ENCODE results near the gene SLC16A9. TPM values are rescaled to one million over a fixed set of nuclear protein-coding genes. Genes with fewer than 3 reads are reported as not detected.

SLC16A9 gene
- total RNA-seq, 4 donors from 2014 or later: 0.17 to 0.82 (median 0.39) TPM

DNA sequence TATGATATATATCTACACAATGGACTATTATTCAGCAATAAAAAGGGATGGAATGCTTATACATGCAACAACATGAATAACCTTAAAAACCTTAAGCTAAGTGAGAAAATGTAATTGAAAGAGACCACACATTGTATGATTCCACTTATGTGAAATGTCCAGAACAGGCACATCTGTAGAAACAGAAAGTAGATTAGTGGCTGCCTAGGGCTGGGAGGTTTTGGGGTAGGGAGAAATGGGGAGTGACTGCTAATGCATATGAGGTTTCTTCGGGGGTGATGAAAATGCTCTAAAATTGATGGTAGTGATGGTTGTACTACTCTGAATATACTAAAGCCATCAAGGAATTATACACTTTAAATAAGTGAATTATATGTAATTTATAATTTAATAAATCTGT is 14.7 kb downstream of the SLC16A9 start:
- TF ChIP-seq, protein P1, sequence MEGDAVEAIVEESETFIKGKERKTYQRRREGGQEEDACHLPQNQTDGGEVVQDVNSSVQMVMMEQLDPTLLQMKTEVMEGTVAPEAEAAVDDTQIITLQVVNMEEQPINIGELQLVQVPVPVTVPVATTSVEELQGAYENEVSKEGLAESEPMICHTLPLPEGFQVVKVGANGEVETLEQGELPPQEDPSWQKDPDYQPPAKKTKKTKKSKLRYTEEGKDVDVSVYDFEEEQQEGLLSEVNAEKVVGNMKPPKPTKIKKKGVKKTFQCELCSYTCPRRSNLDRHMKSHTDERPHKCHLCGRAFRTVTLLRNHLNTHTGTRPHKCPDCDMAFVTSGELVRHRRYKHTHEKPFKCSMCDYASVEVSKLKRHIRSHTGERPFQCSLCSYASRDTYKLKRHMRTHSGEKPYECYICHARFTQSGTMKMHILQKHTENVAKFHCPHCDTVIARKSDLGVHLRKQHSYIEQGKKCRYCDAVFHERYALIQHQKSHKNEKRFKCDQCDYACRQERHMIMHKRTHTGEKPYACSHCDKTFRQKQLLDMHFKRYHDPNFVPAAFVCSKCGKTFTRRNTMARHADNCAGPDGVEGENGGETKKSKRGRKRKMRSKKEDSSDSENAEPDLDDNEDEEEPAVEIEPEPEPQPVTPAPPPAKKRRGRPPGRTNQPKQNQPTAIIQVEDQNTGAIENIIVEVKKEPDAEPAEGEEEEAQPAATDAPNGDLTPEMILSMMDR (IDR thresholded peaks at IDR 0.05; ENCODE audit: low read depth): no peak

DNA sequence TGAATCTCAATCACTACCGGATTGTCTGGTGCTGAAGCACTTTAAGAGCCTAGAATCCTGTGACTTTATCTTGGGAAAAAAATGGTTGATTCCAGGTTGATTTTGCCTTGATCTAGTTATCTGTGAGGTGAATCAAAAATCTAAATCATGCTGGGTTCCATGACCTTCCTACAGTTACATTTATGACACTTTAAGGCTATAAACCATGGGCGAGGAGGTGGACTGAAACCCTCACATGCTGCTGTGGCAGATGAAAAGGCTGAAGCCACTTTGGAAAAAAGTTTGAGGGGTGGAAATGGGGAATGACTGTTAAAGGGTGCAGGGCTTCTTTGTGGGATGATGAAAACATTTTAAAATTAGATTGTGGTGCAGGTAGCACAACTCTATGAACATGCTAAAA is 17.5 kb downstream of the SLC16A9 start:
- TF ChIP-seq, protein P1 (IDR thresholded peaks at IDR 0.05; ENCODE audit: low read depth): no peak

- TF ChIP-seq, protein P1 (IDR thresholded peaks at IDR 0.05; ENCODE audit: low read depth): no peak
These were observed 20.7 kb downstream of the SLC16A9 start for GRCh38 chr10:59688921-59689351.

GRCh38 chr10:59687657-59688056 is 22.0 kb downstream of the SLC16A9 start:
- TF ChIP-seq, protein P1 (IDR thresholded peaks at IDR 0.05; ENCODE audit: low read depth): no peak

- TF ChIP-seq, protein P1 (IDR thresholded peaks at IDR 0.05; ENCODE audit: low read depth): no peak
These were observed 25.6 kb downstream of the SLC16A9 start for GRCh38 chr10:59684006-59684405.

- TF ChIP-seq, protein P1 (IDR thresholded peaks at IDR 0.05; ENCODE audit: low read depth): no peak
These were observed 26.4 kb downstream of the SLC16A9 start for GRCh38 chr10:59682986-59683937.

- TF ChIP-seq, protein P1 (IDR thresholded peaks at IDR 0.05; ENCODE audit: low read depth): no peak
These were observed 29.5 kb downstream of the SLC16A9 start for GRCh38 chr10:59680199-59680598.
